GM18505 (cell line): ENCODE results near the gene SPRED1.

Experiments used
- ATAC-seq: cut with Tn5 transposase; IDR thresholded peaks from one replicate; pipeline ENCODE4 v1.9.1; 2021; ENCODE audit not compliant: unreplicated experiment
- POLR2A ChIP-seq: IDR thresholded peaks from 4 replicates; pipeline ENCODE4 v1.6.1; 2011; ENCODE audit warnings: borderline replicate concordance; ENCODE audit not compliant: insufficient read depth, insufficient read length; ENCODE audit errors: extremely low read depth

SPRED1 gene

DNA sequence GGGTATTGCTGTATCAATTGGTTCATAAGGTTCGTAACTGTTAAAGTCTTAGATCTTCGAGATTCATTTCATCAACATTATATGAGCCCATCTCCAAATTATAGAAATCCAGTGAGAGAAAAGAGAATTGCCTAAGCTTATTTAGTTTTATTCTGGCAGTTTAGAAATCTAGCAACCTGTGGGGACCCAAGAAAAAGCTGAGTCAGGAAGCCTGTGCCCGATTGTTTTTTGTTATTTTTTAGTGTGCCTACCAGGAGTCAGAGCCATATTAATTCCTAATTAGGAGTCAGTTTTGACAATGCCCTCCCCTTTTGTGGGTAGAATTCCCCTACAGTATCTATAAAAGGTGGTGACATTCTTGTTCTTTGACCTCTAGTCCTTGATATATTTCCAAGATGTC lies 59.6 kb downstream of the SPRED1 start:
- no peak for TF ChIP-seq POLR2A
- no peak for ATAC-seq

DNA sequence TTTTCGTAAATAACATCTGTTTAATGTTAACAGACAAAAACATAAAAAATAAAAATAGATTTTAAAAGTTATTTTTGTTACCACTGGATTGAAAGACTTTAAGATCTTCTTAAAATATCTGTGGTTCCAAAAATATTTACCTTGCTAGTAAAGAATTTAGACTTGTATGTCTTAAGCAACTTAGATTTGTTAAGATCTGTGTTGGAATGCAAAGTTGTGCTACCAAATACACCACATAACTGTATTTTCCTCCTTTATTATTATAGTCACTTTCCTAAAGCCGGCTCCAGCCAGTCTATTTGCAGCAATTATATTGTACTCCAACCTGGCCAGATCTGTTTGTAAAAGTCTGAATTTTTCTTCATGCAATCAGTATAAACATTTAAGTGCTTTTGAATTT lies 63.7 kb downstream of the SPRED1 start:
- no peak for ATAC-seq
- no peak for TF ChIP-seq POLR2A

DNA sequence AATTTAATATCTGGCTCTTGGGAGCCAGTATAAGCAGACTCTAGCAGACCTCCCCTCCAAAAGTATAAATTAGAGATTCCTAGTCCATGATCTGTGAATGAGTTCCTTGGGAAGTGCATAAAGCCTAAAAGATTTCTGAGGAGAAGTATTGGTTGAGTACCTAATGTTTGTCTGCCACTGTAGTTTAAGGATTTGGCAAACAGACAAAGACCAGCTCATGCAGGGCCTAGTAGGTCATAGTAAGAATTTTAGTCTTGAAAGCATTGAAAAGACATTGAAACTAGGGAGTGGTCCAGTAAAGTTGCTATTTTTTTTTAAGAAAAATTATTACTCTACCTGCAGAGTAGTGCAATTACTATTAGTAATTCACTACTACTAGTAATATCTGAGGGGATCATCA lies 67.5 kb downstream of the SPRED1 start:
- ATAC-seq, result no peak
- no peak for TF ChIP-seq POLR2A

DNA sequence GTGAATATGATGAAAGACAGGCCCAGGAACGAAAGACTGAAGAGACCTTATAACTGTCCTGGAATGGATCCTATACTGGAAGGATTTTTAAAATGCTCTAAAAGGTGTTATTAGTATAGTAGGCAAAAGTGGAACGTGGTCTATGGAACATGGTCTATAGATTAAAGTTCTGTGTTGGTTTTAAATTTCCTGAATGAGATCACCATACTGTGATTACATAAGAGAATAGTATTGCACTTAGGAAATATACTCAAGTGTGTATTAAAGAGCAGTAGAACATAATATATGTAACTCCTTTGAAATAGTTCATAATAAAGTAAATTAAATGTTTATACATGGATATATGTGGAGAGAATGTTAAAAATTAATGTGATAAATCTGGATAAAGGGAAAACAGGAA lies 68.2 kb downstream of the SPRED1 start:
- ATAC-seq, result no peak

DNA sequence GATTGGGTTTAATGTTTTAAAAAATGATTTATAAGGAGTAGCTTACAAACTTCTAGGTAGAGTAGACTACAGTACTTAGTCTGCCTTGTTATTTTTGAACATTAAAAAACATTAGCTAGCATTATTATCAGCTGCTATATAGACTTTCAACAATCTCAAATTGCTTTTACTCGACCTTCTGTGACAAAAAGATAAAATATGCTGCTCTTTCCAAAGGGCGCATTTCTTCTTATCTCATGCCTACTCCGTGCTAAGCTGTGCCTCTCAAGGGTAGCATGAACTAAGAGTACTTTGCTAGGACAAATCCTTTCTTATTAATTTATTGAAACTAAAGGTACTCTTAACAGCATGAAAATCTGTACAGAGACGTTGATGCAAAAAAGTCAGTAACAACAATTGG lies 71.3 kb downstream of the SPRED1 start:
- no peak for TF ChIP-seq POLR2A
- ATAC-seq, result no peak

More for the DNA sequence above, 68.2 kb downstream of the SPRED1 start:
- no peak for TF ChIP-seq POLR2A

DNA sequence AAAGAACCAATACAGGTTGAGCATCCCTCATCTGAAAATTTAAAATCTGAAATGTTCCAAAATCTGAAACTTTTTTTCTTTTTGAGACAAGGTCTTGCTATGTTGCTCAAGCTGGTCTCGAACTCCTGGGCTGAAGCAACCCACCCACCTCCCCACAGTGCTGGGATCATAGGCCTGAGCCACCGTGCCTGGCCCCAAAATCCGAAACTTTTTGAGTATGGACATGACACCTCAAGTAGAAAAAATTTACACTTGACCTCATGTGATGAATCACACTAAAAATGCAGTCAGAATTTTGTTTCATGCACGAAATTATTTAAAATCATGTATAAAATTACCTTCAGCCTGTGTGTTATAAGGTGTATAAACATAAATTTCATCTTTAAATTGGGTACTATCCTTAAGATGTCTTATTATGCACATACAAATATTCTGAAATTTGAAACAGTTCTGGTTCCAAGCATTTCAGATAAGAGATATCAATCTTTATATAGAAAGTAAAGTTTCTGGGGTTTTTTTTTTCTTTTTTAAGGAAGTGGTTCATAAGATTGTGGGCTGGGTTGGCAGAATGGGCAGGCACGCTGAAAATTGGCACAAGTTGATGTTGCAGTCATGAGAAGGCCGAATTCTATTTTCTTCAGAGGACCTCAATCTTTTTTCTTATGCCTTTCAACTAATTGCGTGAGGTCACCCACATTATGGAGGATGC lies 72.5 kb downstream of the SPRED1 start:
- no peak for TF ChIP-seq POLR2A
- ATAC-seq, result no peak

DNA sequence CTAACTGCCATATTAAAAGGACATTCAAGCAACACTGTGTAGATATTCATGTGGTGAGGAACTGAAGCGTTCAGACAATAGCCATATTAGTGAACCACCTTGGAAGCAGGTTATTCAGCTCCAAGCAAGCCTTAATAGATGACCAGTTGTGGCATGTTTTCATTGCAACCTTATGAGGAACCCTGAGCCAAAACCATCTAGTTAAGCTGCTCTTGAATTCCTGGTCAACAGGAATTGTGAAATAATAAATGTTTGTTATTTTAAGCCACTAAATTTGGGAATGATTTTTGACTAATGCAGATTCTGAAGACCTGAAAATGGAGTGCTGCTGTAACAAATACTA lies 73.0 kb downstream of the SPRED1 start:
- no peak for TF ChIP-seq POLR2A
- ATAC-seq, result no peak

DNA sequence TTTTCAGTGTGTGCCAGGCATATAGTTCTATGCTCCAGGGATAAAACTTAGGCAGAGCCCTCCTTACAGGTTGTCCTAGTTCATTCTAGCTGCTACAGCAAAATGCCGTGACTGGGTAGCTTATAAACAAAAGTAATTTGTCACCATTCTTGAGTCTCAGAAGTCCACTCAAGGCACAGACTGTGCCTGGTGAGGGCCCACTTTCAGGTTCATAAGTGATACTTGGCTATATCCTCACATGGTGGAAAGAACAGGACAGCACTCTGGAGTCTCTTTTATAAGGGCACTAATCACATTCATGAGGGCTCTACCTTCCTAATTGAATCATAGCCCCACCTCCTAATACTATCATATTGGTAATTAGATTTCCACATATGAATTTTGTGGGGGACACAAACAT lies 80.1 kb downstream of the SPRED1 start:
- ATAC-seq, result no peak
- no peak for TF ChIP-seq POLR2A

DNA sequence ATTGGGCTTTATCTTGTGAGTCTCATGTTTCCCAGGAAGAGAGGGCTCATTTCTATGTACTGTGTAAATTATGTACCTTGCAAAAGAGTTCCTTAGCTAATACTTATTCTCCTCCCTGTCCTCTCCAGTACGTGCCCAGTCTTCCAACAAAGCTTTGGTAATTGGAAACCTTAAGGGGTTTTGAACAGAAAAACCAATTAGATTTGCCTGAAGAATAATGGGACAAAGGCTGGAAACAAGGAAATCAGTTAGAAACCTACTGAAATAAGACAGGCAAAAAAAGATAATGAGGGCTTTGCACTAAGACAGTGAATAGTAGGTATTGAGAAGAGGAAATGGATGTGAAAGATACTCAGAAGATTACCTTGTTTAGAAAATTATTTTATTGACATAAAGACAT lies 82.5 kb downstream of the SPRED1 start:
- no peak for ATAC-seq
- TF ChIP-seq POLR2A, result no peak

DNA sequence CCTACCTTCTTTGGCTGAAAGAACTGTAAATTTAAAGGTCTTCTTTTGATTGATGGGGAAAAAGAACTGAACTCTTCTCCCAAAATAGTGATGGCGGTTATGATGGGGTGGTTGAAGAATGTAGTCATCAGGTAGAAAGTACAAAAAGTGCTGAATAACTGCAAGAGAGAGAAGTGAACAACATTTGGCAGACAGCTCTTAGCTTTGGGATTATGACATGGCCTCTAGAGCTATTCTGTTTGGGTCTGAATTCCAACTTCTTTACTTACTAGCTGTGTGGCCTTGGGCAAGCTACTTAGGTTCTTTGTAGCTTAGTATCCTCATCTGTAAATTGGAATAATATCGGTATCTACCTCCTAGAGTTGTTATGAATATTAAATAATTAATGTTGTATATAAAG lies 91.7 kb downstream of the SPRED1 start:
- no peak for ATAC-seq
- TF ChIP-seq POLR2A, result no peak

DNA sequence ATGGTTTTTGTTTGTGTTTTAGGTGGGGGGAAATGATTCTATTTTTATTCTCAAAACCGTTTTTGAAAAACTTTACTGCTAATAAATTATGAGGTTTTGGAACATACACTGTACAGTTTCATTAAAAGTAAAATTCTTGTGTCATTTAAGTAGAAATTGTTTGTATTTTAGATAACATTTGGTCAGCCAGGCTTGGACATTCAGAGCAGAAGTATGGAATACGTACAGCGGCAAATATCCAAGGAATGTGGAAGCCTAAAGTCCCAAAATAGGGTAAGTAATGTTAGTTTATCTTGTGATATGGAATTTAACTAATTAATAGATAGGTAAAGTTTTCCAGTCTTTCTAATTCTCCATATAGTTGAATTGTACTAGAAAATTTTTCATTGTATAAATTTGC lies 96.6 kb downstream of the SPRED1 start:
- ATAC-seq, result no peak
- TF ChIP-seq POLR2A, result no peak

DNA sequence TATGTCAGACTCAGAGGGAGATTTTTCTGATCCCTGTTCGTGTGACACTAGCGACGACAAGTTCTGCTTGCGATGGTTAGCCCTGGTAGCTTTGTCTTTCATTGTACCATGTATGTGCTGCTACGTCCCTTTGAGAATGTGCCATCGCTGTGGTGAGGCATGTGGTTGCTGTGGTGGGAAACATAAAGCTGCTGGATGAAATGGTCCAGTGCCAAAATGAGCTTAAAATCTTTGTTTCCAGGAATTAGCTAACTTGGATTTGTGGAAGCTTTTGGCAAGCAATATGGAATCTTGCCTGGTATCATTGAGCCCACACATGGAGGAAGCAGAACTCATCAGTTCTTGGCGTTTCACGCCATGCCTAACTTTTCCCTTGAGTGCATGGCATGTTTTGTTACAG lies 98.8 kb downstream of the SPRED1 start:
- no peak for TF ChIP-seq POLR2A

DNA sequence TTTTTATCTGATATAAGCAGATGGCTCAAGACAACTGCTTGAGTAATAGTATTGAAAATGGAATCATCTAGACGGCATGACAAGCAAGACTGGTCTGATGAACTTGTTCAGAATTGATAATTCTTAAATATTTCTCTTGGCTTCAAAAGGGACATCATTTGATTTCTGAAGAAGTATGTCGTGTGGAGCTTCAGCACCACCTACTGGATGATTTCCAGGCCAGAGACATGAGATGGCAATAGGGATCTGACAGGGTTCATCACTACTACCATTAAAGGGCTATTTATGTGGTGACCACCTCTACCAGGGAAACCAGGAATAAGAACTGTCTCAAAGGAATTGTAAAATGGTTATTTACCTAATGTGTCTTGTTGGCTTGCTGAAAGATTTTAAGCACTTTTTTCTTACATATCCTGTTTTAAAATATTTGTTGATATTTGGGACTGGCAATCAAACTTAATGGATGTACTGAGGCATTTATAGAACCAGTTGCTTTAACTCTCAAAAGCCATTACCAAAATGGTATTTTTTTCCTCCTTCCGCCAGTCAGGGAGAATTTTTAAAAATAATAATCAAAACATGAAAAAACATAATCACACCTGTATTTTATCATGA lies 101.8 kb downstream of the SPRED1 start:
- no peak for TF ChIP-seq POLR2A
- no peak for ATAC-seq

More for the DNA sequence above, 98.8 kb downstream of the SPRED1 start:
- no peak for ATAC-seq

DNA sequence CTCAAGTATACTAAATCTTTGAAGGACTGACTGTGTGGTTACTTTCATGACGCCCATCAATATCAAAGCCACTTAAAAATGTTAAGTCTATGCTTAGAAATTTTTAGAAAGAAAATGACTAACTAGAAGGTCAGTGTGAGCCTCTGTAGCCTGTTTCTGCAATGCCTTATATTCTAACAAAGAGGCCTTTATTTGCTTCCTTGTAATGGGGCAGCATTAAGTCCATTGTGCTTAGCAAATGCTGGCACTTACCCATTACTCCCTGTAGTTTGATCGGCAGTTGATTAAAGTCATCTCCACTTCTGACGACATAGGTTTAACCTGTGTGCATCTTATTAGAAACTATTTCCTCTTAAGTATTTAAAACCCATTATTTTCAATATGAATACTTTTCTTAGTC lies 109.7 kb downstream of the SPRED1 start:
- TF ChIP-seq POLR2A, result no peak

DNA sequence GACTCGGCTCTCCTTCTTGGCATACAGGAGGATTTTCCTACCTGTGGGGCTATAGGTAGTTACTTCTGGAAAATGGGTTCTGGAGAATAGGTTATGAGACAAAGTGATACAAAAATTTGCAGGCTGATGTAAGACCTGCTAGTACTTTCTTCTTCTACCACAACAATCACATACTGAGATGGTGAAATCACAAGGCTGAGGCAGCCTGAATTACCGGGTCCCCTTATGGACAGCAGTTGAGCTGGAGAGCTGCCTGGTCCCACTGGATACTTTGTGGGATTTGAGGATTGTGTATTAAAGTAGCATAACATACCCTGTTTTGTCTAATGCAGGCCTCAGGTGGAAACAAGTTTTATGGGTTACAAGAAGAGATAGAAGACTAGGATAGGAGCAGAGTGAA lies 114.8 kb downstream of the SPRED1 start:
- no peak for ATAC-seq
- no peak for TF ChIP-seq POLR2A

More for the DNA sequence above, 109.7 kb downstream of the SPRED1 start:
- ATAC-seq, result no peak

DNA sequence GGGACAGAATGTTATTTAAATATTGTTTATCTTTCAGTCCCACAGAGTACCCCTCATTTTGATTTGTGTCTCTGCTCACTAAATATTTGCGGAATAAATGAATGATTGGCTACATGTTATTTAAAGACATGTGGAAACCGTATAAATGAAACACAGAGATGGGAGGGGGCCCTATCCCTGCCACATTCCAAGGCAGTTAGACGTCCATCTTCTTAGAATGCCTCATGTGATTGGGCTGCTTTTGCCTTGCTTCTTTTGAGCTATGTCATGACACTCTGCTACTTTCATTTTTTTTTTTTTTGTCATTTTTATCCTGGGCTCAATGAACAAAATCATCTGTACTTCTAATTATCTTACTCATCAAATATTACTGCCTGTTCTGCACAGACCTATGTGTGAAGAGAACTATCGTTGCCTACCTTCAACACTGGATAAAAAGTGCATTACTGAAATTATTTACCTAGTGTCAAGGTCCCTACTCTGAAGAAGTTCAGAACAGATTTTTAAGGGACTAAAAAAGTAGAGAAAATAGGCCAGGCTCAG lies 117.4 kb downstream of the SPRED1 start:
- TF ChIP-seq POLR2A, result no peak
- no peak for ATAC-seq
